Small intestine (tissue), 7 donors: ENCODE results near the gene MBOAT1. TPM values are rescaled to one million over a fixed set of nuclear protein-coding genes. Genes with fewer than 3 reads are reported as not detected.

Experiments used
- DNase-seq, 2 donors: peaks; one replicate each; pipeline versions ENCODE4 v3.0.0 to v3.0.0-alpha.2; 2013
- FAIRE-seq: peaks from 2 replicates; lab custom pipeline; 2012; peaks lifted over from hg19 to GRCh38; lab: Jason Lieb, UNC
- H3K27ac ChIP-seq, 3 donors: one replicate each; pipeline ENCODE4 v1.5.1; 2013; ENCODE audit warnings: low read length in 2 of 3, mild to moderate bottlenecking in 2 of 3, control low read depth in 1 of 3, inconsistent platforms in 1 of 3, low read depth in 1 of 3, moderate library complexity in 1 of 3
- H3K27me3 ChIP-seq, 3 donors: one replicate each; pipeline ENCODE4 v1.6.1; 2013; ENCODE audit warnings: low read length in 3 of 3, inconsistent platforms in 1 of 3; ENCODE audit not compliant: control insufficient read depth in 3 of 3, insufficient read depth in 3 of 3
- H3K36me3 ChIP-seq, 3 donors: one replicate each; pipeline ENCODE4 v1.6.1; 2013; ENCODE audit warnings: low read length in 3 of 3, inconsistent platforms in 1 of 3, low read depth in 1 of 3, mild to moderate bottlenecking in 1 of 3, moderate library complexity in 1 of 3; ENCODE audit not compliant: control insufficient read depth in 3 of 3, insufficient read depth in 2 of 3
- H3K4me1 ChIP-seq, 3 donors: one replicate each; pipeline ENCODE4 v1.6.1; 2013; ENCODE audit warnings: low read length in 2 of 3, inconsistent platforms in 1 of 3, low read depth in 1 of 3, mild to moderate bottlenecking in 1 of 3, moderate library complexity in 1 of 3; ENCODE audit not compliant: control insufficient read depth in 3 of 3, insufficient read depth in 2 of 3
- H3K4me3 ChIP-seq, 3 donors: one replicate each; pipeline ENCODE4 v1.5.1; 2013; ENCODE audit warnings: low read length in 3 of 3, control low read depth in 1 of 3, inconsistent platforms in 1 of 3, low read depth in 1 of 3, mild to moderate bottlenecking in 1 of 3, moderate library complexity in 1 of 3
- H3K9me3 ChIP-seq, 2 donors: one replicate each; pipeline ENCODE4 v1.6.1; 2013; ENCODE audit warnings: low read depth in 1 of 2, low read length in 1 of 2; ENCODE audit not compliant: control insufficient read depth in 2 of 2, insufficient read depth in 1 of 2
- WGBS, 3 donors: extraction: QIAGEN DNeasy Blood & Tissue Kit; methylation state at CpG; one replicate each; pipeline ENCODE4 v1.1.7; 2013; 5-methylcytosine and 5-hydroxymethylcytosine counted together
- polyA plus RNA-seq, 4 donors: library from polyadenylated mRNA; stranded (reverse) in 3 of 4; unstranded in 1 of 4; fragments of 200-250 nt in 3 of 4; fragments of 120-200 nt in 1 of 4; gene quantifications; one replicate each; pipeline versions ENCODE4 v1.2.1 to v1.2.3, GENCODE V29; 2013
- donor health status: healthy with polysubstance abuse.
- donor health status: control.
- donor health status: control.
- donor health status: Bipolar disorder and iron deficiency.
- donor health status: healthy.

MBOAT1 gene
- polyA plus RNA-seq, 4 donors: 1.1 to 31.1 (median 6.9) TPM

DNA sequence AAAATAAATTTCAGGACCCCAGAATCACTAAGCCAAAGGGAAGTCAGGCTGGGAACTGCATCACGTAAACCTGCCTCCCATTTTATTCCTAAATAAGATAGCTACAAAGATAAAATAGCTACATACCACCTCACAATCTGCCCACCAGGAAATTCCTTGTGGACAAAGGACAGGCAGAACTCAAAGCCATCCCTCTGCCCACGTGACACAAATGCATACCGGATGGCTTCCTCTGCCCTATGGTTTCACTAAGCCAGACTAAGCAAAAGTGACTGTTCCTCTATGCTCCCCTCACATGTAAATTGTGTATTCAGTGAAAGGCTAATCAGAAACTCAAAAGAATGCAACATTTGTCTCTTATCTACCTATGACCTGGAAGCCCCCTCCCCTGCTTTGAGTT, 15.0 kb downstream of the MBOAT1 start:
- Histone ChIP-seq H3K36me3 (peaks cover 0 to 9% (median 0%) of the 10 kb centered on the region in 3 donors), H3K27ac (no peak overlapping the region), H3K9me3 (peaks cover 0 to 4% of the 10 kb centered on the region in 2 donors), H3K4me3 (no peak overlapping the region), H3K27me3 (no peaks in the 10 kb centered on the region), H3K4me1 (peaks cover 7 to 25% (median 19%) of the 10 kb centered on the region in 3 donors)
- 75 to 86% (median 76%) methylated on average over 3 of the region's 3 CpGs for WGBS, 3 donors
- DNase-seq (no peak), FAIRE-seq (no peak)

- peak in 1 of 2 donors; percentile 81 for DNase-seq
These were observed 19.6 kb downstream of the MBOAT1 start for GRCh38 chr6:20192625-20193024.

DNA sequence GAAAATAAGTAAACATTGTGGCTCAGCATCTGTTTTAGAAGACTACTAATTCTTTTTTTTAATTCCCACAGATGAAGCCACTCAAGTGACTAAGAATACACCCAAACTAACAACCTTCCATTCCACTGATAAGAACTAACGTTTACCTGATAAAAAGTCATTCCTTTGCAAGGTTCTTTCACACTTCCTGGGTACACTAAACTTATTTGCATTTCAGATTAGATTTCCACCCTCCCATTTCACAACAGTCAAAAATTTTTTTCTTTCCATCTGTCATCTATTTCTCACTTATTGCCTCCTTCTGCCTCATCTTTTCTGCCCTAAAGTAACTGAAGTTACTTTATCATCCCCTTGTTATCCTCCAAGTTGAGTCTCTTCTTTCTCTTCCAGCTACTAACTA, 20.3 kb downstream of the MBOAT1 start:
- Histone ChIP-seq H3K9me3 (peaks cover 0 to 17% of the 10 kb centered on the region in 2 donors), H3K36me3 (peaks cover 0 to 5% (median 0%) of the 10 kb centered on the region in 3 donors), H3K27me3 (no peaks in the 10 kb centered on the region), H3K4me1 (peaks cover 2 to 10% (median 2%) of the 10 kb centered on the region in 3 donors), H3K27ac (peak overlapping the region in 1 of 3 donors; percentile 48), H3K4me3 (no peak overlapping the region)
- WGBS, 3 donors: 4 to 31% (median 14%) methylated on average over 1 of the region's 1 CpG
- FAIRE-seq (no peak), DNase-seq (peak in 1 of 2 donors; percentile 79)

More at GRCh38 chr6:20192625-20193024, 19.6 kb downstream of the MBOAT1 start:
- WGBS, 3 donors: 9 to 69% (median 36%) methylated on average over 4 of the region's 4 CpGs
- Histone ChIP-seq H3K27me3 (no peaks in the 10 kb centered on the region), H3K4me1 (peaks cover 2 to 10% (median 2%) of the 10 kb centered on the region in 3 donors), H3K36me3 (peaks cover 0 to 5% (median 0%) of the 10 kb centered on the region in 3 donors), H3K4me3 (no peak overlapping the region), H3K27ac (peak overlapping the region in 1 of 3 donors; percentile 48), H3K9me3 (peaks cover 0 to 17% of the 10 kb centered on the region in 2 donors)
- no peak for FAIRE-seq

DNA sequence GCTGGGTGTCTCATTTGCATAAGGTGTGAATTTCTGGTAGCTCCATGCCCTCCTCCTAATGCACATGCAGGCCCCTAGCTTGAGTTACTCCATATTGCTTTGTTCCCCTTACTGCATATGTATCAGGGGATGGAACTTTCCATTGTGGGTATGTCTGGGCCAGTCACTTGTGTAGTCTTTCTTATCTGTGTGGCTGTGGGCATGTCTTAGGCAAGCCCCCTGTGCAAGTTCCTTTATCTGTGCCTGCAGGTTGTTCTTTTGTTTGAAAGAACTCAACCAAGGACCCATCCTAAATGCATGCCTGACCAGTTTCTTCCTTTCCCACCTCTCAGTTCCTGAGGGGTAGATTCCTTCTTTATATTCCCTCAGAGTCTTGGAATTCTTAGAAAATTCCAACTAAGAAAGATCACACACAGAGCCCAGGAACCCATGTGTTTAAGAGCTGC, 23.6 kb downstream of the MBOAT1 start:
- Histone ChIP-seq H3K9me3 (peaks cover 0 to 13% of the 10 kb centered on the region in 2 donors), H3K4me1 (peaks cover 4 to 10% (median 4%) of the 10 kb centered on the region in 3 donors), H3K4me3 (no peak overlapping the region), H3K27ac (no peak overlapping the region), H3K36me3 (peaks cover 0 to 20% (median 0%) of the 10 kb centered on the region in 3 donors), H3K27me3 (no peaks in the 10 kb centered on the region)
- DNase-seq: no peak
- no peak for FAIRE-seq

GRCh38 chr6:20186981-20187380, 25.3 kb downstream of the MBOAT1 start:
- FAIRE-seq: no peak
- peaks cover 2 to 13% (median 10%) of the 10 kb centered on the region in 3 donors for H3K4me1 ChIP-seq
- peaks cover 0 to 18% of the 10 kb centered on the region in 2 donors for H3K9me3 ChIP-seq
- H3K27ac ChIP-seq: no peak overlapping the region
- peaks cover 0 to 24% (median 0%) of the 10 kb centered on the region in 3 donors for H3K36me3 ChIP-seq
- H3K4me3 ChIP-seq: no peak overlapping the region
- DNase-seq: no peak
- 85 to 96% (median 95%) methylated on average over 5 of the region's 5 CpGs for WGBS, 3 donors
- no peaks in the 10 kb centered on the region for H3K27me3 ChIP-seq

GRCh38 chr6:20183706-20184105, 28.6 kb downstream of the MBOAT1 start:
- Histone ChIP-seq H3K4me1 (peaks cover 2 to 16% (median 11%) of the 10 kb centered on the region in 3 donors), H3K4me3 (no peak overlapping the region), H3K27me3 (no peaks in the 10 kb centered on the region), H3K36me3 (peaks cover 0 to 24% (median 0%) of the 10 kb centered on the region in 3 donors), H3K27ac (peak overlapping the region in 1 of 3 donors; percentile 29), H3K9me3 (peaks cover 0 to 11% of the 10 kb centered on the region in 2 donors)
- no peak for FAIRE-seq
- no peak for DNase-seq
- WGBS, 3 donors: 86 to 90% (median 88%) methylated on average over 3 of the region's 3 CpGs

DNA sequence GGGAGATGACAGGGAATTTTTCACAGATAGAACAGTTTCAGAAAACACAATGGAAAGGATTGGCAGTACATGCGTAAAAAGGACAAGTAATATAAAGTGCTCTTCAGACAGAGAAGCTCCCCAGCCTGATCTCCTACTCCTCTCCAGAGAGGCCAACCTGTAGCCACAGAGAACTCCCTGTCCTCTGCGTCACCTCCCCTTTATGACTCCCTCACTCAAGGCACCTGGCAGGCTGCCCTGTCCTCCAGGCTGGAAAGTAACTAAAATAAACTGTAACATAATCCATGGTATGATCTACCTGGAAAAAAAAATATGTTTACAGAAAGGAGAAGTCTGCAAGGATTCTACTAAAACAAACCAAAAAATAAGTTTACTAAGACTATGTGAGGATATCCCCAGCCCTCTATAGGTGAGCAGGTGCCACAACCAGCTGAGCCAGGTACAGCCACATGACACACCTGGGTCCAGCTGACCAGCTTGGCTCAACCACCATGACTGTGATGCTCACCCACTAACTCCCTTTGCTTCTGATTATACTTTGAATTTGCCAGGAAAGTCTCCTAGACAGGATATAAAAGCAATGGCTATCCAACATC, 29.2 kb downstream of the MBOAT1 start:
- Histone ChIP-seq H3K36me3 (peaks cover 0 to 24% (median 0%) of the 10 kb centered on the region in 3 donors), H3K27ac (peak overlapping the region; percentile 18 to 45 (median 29)), H3K27me3 (no peaks in the 10 kb centered on the region), H3K9me3 (peaks cover 0 to 8% of the 10 kb centered on the region in 2 donors), H3K4me1 (peaks cover 2 to 16% (median 14%) of the 10 kb centered on the region in 3 donors), H3K4me3 (no peak overlapping the region)
- 16 to 68% (median 45%) methylated on average over 2 of the region's 2 CpGs for WGBS, 3 donors
- FAIRE-seq: no peak
- peak; percentile 70 to 94 for DNase-seq

- Histone ChIP-seq H3K27me3 (no peaks in the 10 kb centered on the region), H3K4me1 (peaks cover 5 to 20% (median 16%) of the 10 kb centered on the region in 3 donors), H3K27ac (no peak overlapping the region), H3K36me3 (peaks cover 0 to 24% (median 0%) of the 10 kb centered on the region in 3 donors), H3K4me3 (no peak overlapping the region), H3K9me3 (peaks cover 0 to 8% of the 10 kb centered on the region in 2 donors)
- WGBS, 3 donors: 95 to 100% (median 100%) methylated on average over 2 of the region's 2 CpGs
- FAIRE-seq: no peak
- no peak for DNase-seq
These were observed 30.2 kb downstream of the MBOAT1 start for GRCh38 chr6:20182069-20182468.
